Nephron (organoid): Measurements from ENCODE around the gene GEMIN2.
"Not testable (repeated sequence)": the region's sequence is repeated elsewhere in the genome, so short reads cannot be mapped to it uniquely, and the experiment has no call there.

ENCODE experiments used
- H3K27ac Mint-ChIP-seq, 3 experiments: 2 replicates each; pipeline ENCODE4 v1.8.0; 2020; ENCODE audit warnings: mixed read lengths in 3 of 3, mild to moderate bottlenecking in 2 of 3, moderate library complexity in 1 of 3
- H3K27me3 Mint-ChIP-seq: 2 replicates; pipeline ENCODE4 v1.8.0; 2021; ENCODE audit warnings: low read depth, mild to moderate bottlenecking, moderate library complexity, mixed read lengths
- H3K36me3 Mint-ChIP-seq: 2 replicates; pipeline ENCODE4 v1.8.0; 2020; ENCODE audit warnings: low read depth, mixed read lengths
- H3K4me1 Mint-ChIP-seq: 2 replicates; pipeline ENCODE4 v1.8.0; 2020; ENCODE audit warnings: mixed read lengths
- H3K4me3 Mint-ChIP-seq, 3 experiments: 2 replicates each; pipeline ENCODE4 v1.8.0; 2020; ENCODE audit warnings: mild to moderate bottlenecking in 3 of 3, mixed read lengths in 3 of 3, moderate library complexity in 2 of 3
- H3K9me3 Mint-ChIP-seq: 2 replicates; pipeline ENCODE4 v1.8.0; 2020; ENCODE audit warnings: mixed read lengths
- TF ChIP-seq, protein P1 (sequence below), 3 experiments: fragments of 200-600 bp; sonication (generic); IDR thresholded peaks; one replicate each; pipeline ENCODE4 v1.5.0; 2021; ENCODE audit warnings: antibody characterized with exemption in 3 of 3; ENCODE audit not compliant: unreplicated experiment in 3 of 3

Gene GEMIN2

GRCh38 chr14:39140170-39140569 is 26.0 kb downstream of the GEMIN2 start:
- H3K27ac Mint-ChIP-seq, result no peak overlapping the region
- H3K9me3 Mint-ChIP-seq, result peaks cover 7% of the 10 kb centered on the region
- H3K4me3 Mint-ChIP-seq, result no peak overlapping the region
- TF ChIP-seq, protein P1, sequence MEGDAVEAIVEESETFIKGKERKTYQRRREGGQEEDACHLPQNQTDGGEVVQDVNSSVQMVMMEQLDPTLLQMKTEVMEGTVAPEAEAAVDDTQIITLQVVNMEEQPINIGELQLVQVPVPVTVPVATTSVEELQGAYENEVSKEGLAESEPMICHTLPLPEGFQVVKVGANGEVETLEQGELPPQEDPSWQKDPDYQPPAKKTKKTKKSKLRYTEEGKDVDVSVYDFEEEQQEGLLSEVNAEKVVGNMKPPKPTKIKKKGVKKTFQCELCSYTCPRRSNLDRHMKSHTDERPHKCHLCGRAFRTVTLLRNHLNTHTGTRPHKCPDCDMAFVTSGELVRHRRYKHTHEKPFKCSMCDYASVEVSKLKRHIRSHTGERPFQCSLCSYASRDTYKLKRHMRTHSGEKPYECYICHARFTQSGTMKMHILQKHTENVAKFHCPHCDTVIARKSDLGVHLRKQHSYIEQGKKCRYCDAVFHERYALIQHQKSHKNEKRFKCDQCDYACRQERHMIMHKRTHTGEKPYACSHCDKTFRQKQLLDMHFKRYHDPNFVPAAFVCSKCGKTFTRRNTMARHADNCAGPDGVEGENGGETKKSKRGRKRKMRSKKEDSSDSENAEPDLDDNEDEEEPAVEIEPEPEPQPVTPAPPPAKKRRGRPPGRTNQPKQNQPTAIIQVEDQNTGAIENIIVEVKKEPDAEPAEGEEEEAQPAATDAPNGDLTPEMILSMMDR (IDR thresholded peaks at IDR 0.05; ENCODE audit: unreplicated experiment in 3 of 3), result no peak
- H3K36me3 Mint-ChIP-seq, result peaks cover 62% of the 10 kb centered on the region
- H3K27me3 Mint-ChIP-seq, result no peaks in the 10 kb centered on the region
- H3K4me1 Mint-ChIP-seq, result no peaks in the 10 kb centered on the region

GRCh38 chr14:39141623-39142022 is 27.5 kb downstream of the GEMIN2 start:
- H3K36me3 Mint-ChIP-seq, result peaks cover 67% of the 10 kb centered on the region
- H3K27ac Mint-ChIP-seq, H3K9me3 Mint-ChIP-seq, H3K4me1 Mint-ChIP-seq, H3K27me3 Mint-ChIP-seq, H3K4me3 Mint-ChIP-seq: not testable (repeated sequence)

DNA sequence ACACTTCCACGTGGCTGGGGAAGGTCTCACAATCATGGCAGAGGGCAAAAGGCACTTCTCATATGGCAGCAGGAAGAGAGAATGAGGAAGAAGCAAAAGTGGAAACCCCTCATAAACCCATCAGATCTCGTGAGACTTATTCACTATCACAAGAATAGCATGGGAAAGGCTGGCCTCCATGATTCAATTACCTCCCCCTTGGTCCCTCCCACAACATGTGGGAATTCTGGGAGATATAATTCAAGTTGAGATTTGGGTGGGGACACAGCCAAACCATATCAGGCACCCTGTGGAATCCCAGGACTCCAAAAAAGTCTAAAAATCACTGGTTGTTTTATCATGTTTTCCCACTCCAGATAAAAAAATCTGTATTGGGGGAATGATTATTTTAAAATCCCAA is 29.1 kb downstream of the GEMIN2 start:
- H3K36me3 Mint-ChIP-seq, result peaks cover 73% of the 10 kb centered on the region
- H3K4me3 Mint-ChIP-seq, H3K27me3 Mint-ChIP-seq: not testable (repeated sequence)

GRCh38 chr14:39145266-39145966 is 31.3 kb downstream of the GEMIN2 start:
- Mint-ChIP-seq H3K4me1 (no peaks in the 10 kb centered on the region), H3K27ac (no peak overlapping the region)

More for the DNA sequence above, 29.1 kb downstream of the GEMIN2 start:
- not testable (repeated sequence) for H3K27ac Mint-ChIP-seq, H3K9me3 Mint-ChIP-seq, H3K4me1 Mint-ChIP-seq

DNA sequence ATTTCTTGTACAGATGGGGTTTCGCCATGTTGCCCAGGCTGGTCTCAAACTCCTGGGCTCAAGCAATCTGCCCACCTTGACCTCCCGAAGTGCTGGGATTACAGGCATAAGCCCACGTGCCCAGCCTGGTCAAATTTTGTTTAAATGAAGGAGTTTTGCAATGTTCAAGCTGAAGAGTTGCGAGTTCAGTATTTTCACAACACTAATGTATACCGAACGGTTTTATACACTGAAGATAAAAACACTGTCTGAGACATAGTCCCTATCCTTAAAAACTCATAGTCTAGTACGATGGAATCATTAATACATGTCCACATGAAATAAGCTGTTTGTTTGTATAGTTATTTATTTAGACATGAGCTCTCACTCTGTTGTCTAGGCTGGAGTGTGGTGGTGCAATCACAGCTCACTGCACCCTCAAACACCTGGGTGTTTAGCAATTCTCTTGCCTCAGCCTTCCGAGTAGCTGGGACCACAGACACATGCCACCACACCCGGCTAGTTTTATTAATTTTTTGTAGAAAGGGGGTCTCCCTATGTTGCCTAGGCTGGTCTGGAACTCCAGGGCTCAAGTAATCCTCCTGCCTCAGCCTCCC is 40.6 kb downstream of the GEMIN2 start:
- H3K9me3 Mint-ChIP-seq, result no peaks in the 10 kb centered on the region
- TF ChIP-seq, protein P1 (IDR thresholded peaks at IDR 0.05; ENCODE audit: unreplicated experiment in 3 of 3), result no peak
- peaks cover 33% of the 10 kb centered on the region for H3K36me3 Mint-ChIP-seq
- H3K4me1 Mint-ChIP-seq, result no peaks in the 10 kb centered on the region
- H3K27me3 Mint-ChIP-seq, result no peaks in the 10 kb centered on the region
- H3K27ac Mint-ChIP-seq, result no peak overlapping the region
- no peak overlapping the region for H3K4me3 Mint-ChIP-seq

More at GRCh38 chr14:39145266-39145966, 31.3 kb downstream of the GEMIN2 start:
- Mint-ChIP-seq H3K27me3 (no peaks in the 10 kb centered on the region), H3K4me3 (no peak overlapping the region), H3K36me3 (peaks cover 63% of the 10 kb centered on the region), H3K9me3 (peaks cover 7% of the 10 kb centered on the region)
- TF ChIP-seq, protein P1 (IDR thresholded peaks at IDR 0.05; ENCODE audit: unreplicated experiment in 3 of 3), result no peak

- no peak overlapping the region for H3K4me3 Mint-ChIP-seq
- H3K36me3 Mint-ChIP-seq, result peaks cover 38% of the 10 kb centered on the region
These were observed 43.4 kb downstream of the GEMIN2 start for GRCh38 chr14:39157491-39157890.

More at GRCh38 chr14:39157491-39157890, 43.4 kb downstream of the GEMIN2 start:
- H3K27me3 Mint-ChIP-seq, result no peaks in the 10 kb centered on the region
- H3K9me3 Mint-ChIP-seq, result no peaks in the 10 kb centered on the region
- H3K27ac Mint-ChIP-seq, result no peak overlapping the region
- no peaks in the 10 kb centered on the region for H3K4me1 Mint-ChIP-seq
- TF ChIP-seq, protein P1 (IDR thresholded peaks at IDR 0.05; ENCODE audit: unreplicated experiment in 3 of 3), result no peak
